ENCODE results near the gene DEPDC4.
"Not testable (repeated sequence)": the region's sequence is repeated elsewhere in the genome, so short reads cannot be mapped to it uniquely, and the experiment has no call there.

Gene DEPDC4

GRCh38 chr12:100266835-100267602 is at the start of gene DEPDC4, which contains the start of gene SCYL2:
DEPDC4 (minus strand) TSS chr12:100267079; CDS start chr12:100267076, 3 bp downstream.
SCYL2 (plus strand) TSS chr12:100267177; CDS start chr12:100282971, 15,794 bp downstream.
- peak; percentile 96 for DNase-seq (ENCODE audit: low read depth)

- no peak for DNase-seq (ENCODE audit: low read depth)
Measured at GRCh38 chr12:100311317-100311716, 44.4 kb upstream of the DEPDC4 start.

DNA sequence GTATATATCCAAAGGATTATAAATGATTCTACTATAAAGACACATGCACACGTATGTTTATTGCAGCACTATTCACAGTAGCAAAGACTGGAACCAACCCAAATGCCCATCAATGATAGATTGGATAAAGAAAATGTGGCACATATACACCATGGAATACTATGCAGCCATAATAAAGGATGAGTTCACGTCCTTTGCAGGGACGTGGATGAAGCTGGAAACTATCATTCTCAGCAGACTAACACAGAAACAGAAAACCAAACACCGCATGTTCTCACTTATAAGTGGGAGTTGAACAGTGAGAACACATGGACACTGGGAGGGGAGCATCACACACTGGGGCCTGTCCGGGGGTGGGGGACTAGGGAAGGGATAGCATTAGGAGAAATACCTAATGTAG is 41.3 kb upstream of the DEPDC4 start:
- DNase-seq (ENCODE audit: low read depth) = not testable (repeated sequence)

DNA sequence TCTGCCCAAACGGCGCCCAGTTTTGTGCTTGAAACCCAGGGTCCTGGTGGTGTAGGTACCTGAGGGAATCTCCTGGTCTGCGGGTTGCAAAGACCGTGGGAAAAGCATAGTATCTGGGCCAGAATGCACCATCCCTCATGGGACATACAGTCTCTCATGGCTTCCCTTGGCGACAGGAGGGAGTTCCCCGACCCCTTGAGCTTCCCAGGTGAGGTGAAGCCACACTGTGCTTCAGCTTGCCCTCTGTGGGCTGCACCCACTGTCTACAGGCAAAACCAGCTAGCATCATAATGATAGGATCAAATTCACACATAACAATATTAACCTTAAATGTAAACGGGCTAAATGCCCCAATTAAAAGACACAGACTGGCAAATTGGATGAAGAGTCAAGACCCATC is 37.5 kb upstream of the DEPDC4 start:
- DNase-seq (ENCODE audit: low read depth) = not testable (repeated sequence)

- DNase-seq (ENCODE audit: low read depth) = no peak
Measured at GRCh38 chr12:100303831-100304230, 37.0 kb upstream of the DEPDC4 start.

- no peak for DNase-seq (ENCODE audit: low read depth)
Measured at GRCh38 chr12:100302081-100302480, 35.2 kb upstream of the DEPDC4 start.

- DNase-seq (ENCODE audit: low read depth) = peak; percentile 54
Measured at GRCh38 chr12:100295764-100296555, 29.1 kb upstream of the DEPDC4 start.

- not testable (repeated sequence) for DNase-seq (ENCODE audit: low read depth)
Measured at GRCh38 chr12:100294366-100294765, 27.5 kb upstream of the DEPDC4 start.

DNA sequence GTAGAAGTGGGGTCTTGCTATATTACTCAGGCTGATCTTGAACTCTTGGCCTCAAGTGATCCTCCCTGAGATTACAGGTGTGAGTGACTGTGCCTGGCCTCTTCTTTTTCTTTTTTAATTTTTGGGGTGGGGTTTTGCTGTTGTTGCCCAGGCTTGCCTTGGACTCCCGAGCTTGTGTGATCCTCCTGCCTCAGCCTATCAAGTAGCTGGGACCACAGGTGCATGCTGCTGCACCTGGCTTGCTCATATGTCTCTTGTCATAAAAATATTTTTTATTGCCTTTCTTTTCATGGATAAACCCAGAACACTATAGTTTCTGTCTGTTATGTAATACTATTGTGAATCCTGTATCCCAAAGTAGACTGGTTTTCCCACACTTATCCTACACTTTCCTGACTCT is 26.1 kb upstream of the DEPDC4 start:
- no peak for DNase-seq (ENCODE audit: low read depth)

DNA sequence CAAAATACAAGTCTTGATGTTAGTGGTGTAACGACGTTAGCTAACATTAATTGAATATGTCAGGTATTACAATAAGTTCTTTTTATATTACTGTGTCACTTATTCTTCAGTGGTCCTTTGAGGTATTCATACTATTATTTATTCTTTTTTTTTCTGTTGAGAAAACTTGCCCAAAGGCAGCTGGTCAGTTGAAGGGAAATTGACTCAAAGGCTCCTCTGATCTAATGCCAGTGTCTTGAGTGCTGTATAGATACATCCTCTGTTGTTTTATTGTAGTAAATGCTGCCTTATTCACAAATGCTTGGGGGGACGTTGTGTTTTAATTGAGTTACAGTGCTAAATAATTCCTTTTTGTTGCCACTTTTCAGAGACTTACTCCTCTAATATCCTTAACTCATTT is 23.1 kb upstream of the DEPDC4 start:
- DNase-seq (ENCODE audit: low read depth) = no peak

DNA sequence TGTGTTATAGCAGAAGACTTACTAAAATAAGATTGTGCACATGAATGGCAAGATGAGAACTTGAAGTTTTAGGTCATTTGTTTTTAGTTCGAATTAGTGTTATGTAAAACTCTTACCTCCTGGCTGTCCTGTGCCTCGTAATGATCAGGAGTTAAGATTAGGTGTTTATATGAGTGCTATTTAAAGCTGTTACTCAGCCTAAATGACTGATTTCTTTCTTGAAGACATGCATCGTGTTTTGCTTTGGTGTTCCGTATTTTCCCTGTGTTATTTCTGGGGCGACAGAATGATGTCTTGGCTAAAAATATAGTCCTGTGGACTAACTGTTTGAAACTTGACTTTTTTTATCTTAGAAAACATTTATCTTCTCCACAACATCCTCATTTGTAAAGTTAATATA is 22.2 kb upstream of the DEPDC4 start:
- no peak for DNase-seq (ENCODE audit: low read depth)

GRCh38 chr12:100284556-100284955 is 17.7 kb upstream of the DEPDC4 start:
- DNase-seq (ENCODE audit: low read depth) = not testable (repeated sequence)

- no peak for DNase-seq (ENCODE audit: low read depth)
Measured at GRCh38 chr12:100279607-100280244, 12.8 kb upstream of the DEPDC4 start.

- no peak for DNase-seq (ENCODE audit: low read depth)
Measured at GRCh38 chr12:100279159-100279558, 12.3 kb upstream of the DEPDC4 start.

- no peak for DNase-seq (ENCODE audit: low read depth)
Measured at GRCh38 chr12:100274291-100274690, 7.4 kb upstream of the DEPDC4 start.

DNA sequence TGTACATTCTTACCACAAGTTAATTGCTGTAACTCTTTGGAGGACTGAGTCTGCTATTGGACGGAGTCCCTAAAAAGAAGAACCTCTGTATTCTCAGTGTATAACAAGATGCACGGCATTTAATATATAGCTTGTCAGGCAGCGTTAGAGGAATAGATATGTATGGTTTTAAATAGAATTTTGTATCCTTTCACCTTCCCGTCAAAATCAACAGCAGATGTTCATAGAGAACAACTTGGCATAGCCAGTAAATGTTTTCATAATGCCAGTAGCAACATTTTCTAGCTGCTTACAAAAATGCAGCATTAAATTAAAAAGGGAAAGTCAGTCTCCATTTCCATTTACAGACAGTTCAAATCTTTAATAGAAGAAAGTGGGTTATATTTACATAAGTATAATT is 6.9 kb upstream of the DEPDC4 start:
- DNase-seq (ENCODE audit: low read depth) = no peak

- peak; percentile 18 for DNase-seq (ENCODE audit: low read depth)
Measured at GRCh38 chr12:100268835-100269564, 2.1 kb upstream of the DEPDC4 start.

DNA sequence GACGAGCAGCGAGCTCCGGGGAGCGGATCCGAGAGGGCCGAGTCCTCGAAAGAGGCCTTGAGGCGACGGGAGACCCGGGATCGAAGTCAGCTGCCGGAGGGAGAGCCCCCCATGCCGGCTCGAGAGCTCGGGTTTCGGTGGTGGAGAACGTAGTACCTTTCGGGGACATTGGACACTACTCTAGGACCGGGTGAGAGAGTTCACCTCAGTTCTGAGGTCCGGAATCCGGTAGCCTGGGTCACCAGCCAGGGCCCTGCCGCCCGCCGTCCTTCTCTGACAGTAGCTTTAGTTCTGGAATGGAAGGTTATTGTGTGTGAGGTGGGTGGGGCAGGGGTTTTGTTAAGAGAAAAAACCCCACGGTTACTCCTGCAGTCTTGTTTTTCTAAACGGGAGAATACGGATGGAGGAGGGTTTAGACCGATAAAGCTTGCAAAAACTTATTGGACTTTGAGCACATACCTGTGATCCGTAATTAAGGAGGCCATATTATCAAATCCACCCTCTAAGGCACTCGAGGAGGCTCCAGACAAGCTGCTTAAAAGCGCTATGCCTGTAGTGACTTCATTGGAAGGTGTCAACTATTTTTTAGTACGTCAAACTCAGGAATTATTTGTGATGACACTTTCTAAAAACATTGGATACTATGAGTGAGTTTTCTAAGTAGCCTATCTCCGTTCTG is 863 bp upstream of the DEPDC4 start:
- DNase-seq (ENCODE audit: low read depth) = peak; percentile 46

DNA sequence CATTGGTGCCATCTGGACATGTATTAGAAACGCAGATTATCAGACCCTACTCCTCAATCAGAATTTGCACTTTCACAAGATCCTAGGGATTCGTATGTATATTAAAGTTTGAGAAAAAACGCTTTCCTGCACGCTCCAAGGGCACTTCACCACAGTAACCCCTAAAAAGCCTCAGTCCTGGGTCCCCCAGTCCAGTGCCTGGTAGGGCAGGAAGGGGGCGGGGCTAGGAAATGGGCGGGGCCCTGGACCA is 369 bp downstream of the DEPDC4 start:
- DNase-seq (ENCODE audit: low read depth) = no peak

- DNase-seq (ENCODE audit: low read depth) = no peak
Measured at GRCh38 chr12:100265732-100266584, 921 bp downstream of the DEPDC4 start.

DNA sequence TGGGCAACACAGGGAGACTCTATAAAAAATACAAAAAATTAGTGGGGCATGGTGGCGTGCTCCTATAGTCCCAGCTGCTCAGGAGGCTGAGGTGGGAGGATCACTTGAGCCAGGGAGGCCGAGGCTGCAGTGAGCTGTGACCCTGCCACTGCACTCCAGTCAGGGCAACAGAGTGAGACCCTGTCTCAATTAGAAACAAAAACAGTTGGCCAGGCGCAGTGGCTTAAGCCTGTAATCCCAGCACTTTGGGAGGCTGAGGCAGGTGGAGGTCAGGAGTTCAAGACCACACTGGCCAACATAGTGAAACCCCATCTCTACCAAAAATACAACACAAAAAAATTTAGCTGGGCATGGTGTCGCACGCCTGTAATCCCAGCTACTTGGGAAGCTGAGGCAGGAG is 1.8 kb downstream of the DEPDC4 start:
- not testable (repeated sequence) for DNase-seq (ENCODE audit: low read depth)

Data from ELR (cell line).